Stimulated activated CD4-positive, alpha-beta T cell treated with anti-CD3 and anti-CD28 coated beads, Interleukin-1b, Interleukin-23, amount 100 ng/mL, for 24 hours (primary cell): Measurements from ENCODE around the gene ROCK2.
"Not testable (repeated sequence)": the region's sequence is repeated elsewhere in the genome, so short reads cannot be mapped to it uniquely, and the experiment has no call there.

Experiments used
- DNase-seq, 4 experiments: peaks; one replicate each; pipeline ENCODE4 v3.0.0-alpha.2; 2020; ENCODE audit warnings: low read depth in 4 of 4, low spot score in 1 of 4

Gene ROCK2

DNA sequence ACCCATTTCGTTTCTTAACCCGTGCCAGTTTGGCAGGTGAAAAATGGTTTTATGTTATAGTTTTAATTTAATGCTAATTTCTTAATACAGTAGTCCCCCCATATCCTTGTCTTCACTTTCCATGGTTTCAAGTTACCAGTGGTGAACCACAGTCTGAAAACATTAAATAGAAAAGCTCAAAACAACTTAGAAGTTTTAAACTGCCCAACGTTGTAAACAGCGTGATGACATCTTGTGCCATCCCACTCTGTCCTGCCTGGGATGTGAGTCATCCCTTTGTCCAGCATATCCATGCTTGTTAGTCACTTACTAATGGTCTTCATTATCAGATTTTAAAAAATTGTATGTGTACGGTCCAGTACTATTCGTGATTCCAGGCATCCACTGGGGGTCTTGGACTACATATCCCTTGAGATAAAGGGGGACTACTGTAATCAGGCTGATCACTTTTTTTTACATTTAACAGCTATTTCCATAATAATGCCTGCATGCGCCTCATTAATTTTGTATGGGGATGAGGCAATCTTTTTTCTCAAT, 157.3 kb downstream of the ROCK2 start:
- DNase-seq, result no peak

DNA sequence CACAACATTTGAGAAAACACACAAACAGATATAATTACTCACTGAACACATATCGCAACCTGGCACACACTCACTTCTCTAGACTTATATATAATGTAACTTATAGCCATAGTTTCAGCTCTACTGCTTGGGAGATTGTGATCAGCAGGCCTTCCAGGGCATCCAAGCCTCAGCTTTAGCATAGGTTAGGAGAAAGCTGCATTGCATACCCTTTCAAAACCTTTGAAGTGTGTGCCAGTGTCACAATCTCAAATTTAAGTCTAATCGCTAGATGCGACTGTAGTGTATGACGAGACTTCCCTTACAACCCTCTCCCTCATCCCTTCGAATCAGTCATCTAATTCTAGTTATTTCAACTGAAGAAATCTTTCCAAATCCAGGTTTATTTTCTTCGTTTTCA, 158.3 kb downstream of the ROCK2 start:
- no peak for DNase-seq

DNA sequence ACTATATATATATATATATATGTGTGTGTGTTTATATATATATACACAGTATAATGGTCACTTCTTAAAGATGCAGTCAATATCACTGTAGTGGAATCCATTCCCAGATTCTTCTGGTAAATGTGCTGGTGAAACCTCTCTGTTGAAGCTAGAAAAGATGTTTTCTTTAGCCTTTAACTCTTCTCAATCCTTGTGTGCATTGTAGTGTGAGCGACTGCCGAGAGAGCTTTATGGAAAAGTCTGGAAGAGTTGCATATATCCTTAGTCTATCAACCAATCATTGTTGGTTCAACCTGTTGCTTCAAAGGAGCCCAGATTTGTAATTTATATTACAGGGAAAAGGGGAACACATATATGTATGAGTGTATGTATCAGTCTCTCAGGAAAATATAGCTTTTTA, 161.5 kb downstream of the ROCK2 start:
- no peak for DNase-seq

DNA sequence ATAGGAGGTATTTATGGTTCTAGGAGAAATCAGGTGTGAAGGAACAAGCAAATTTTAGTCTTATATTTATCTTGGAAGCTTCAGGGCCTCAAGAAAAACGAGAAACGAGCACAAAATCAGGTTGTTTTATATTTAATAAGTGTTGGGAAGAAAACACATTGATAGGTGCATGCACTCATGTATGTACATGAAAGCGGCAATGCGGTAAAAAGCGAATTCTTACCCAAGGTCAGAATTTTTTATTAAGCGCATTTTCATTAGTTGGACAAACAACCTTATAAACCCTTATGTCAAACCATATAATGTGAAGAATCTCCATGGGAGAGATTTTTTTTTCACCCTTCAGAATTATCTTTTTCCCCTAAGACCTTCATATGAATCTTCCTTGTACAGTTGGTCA, 163.8 kb downstream of the ROCK2 start:
- no peak for DNase-seq

DNA sequence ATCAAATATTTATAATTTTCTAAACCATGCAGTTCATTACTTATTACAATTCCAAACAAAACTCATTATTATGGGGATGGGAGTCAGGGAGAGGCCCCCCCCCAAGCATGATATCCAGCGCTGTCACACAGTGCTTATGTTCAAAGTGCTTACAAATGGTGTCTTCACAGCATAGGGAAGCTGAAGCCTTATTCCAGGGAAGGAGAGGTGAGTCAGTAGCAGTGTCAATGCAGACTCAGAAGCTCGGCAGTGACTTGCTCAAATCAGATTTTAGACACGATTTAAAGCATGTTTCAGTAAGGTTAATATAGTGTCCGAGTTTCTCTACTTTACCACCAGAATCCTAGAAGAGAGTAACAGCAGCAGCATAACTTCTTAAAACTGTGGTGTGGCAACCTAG, 164.5 kb downstream of the ROCK2 start:
- DNase-seq, result no peak

DNA sequence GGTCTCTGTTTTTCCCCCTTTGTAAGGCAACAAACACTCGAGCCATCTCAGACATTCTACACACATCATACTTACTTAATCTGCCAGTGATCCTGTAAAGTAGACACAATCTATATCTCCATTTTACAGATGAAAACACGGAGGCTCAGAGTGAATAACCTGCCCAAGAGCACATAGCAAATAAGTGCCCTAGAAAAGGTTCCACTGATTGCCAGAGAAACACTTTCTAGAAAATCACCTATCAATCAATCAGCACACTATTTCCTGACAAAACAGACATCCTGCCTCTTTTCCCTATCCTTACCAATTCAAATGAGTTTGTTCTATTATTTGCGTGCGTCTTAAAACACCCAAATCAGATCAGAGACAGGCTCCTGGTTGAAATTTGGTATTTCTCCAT, 165.2 kb downstream of the ROCK2 start:
- DNase-seq, result no peak

DNA sequence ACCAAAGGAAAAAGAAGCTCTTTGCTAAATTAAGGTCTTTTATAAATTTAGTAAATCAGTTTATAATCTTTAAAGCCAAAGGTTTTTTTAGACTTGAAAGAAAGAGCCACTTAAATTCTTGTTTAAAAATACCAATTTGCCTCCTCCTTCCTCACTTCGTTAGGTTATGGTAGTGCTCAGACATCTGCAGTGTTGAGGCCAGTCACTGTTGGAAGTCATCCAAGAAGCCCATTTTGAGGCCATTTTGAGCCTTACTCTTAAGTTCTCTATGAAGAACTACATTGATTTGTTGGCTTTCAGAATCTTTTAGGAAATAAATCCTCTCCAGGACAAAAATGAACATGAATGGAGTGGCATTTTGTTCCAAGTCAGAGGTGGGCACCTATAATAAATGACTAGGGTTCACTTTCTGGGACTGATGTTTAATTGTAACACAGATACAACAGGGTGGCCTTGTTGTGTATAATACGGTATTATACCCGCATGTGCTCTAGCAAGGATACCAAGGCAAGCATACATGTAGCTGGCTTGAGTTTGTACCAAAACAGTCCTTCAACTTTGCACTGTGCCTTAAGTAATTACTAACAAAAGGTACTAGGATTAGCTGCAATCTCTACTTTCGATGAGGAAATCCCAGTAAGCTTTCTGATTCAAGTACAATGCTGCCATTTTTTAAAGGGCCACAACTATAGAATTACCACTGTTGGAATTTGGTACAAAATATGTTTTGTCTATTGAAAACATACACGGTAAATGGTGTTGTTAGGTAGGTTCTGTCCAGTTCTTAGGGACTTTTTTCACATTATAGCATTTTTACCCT, 166.4 kb downstream of the ROCK2 start:
- DNase-seq, result no peak

DNA sequence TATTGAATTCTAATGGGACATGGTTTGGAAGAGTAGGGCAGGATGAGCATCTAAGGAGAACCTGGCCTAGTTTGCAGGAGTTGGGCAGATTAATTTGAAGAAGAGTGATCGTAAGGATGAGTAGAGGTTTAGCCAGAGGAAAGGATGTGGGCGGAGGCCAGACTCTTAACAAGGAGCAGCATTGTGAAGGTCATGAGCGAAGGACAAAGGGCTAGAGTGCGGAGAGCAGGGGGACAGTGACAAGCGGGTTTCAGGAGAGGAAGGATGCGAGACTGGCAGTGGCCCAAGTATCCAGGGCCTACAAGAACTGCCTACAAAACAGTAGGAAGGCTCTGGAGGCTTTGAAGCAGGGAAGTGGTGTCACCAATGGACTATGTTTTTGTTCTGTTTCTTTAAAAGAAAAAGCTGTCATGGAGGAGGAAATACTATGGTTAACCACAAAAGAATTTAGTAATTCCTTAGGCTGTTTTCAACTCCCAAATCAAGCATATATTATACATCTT, 169.1 kb downstream of the ROCK2 start:
- no peak for DNase-seq

DNA sequence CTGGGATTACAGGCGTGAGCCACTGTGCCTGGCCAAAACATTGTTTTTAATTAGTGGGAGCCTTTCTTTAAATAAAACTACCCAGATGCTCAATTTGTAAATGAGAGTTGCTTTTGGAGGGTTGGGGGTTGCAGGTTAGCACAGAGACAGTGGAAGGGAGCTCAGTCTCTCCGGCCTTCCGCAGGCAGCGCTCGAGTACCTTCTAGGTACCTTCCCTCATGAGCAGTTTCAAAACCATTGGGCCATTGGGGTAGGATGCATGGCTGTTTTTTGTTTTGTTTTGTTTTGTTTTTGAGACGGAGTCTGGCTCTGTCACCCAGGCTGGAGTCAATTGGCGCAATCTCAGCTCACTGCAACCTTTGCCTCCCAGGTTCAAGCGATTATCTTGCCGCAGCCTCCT, 170.2 kb downstream of the ROCK2 start:
- no peak for DNase-seq

DNA sequence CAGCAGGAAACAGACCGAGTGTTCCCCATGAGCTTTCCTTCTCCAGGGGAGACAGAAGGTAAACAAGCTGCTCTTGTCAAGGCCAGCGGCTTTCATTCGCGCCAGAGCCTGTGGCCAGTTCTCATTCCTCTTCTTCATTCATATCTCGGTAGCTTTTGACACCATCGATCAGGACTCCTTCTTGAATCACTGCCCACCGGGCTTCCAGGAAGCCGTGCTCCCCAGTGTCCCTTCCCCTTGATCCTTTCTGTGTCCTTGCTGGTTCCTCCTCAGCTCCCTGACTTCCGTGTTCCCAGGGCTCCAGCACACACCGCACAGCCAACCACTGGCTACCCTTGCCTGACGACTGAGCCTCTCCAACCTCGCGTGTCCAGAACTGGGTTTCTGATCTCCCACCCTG, 175.1 kb downstream of the ROCK2 start:
- DNase-seq, result no peak

DNA sequence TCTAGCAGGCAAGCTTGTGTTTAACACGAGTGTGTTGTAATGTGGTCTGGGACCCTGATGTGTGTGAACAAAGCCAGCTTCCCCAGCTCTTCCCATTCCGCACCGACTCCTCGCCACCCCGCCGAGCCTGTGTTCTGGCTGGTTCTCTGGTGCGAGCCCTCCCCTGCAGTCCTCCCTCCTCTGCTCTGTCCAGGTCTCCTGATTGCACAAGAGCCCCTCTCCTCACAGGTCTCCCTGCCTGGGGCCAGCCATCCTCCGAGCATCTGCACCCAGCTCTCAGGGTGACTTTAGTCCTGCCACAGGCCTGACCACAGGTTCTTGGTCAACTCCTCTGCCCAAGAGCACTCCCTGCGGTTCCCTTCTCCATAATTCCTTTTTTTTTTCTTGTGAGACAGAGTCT, 175.9 kb downstream of the ROCK2 start:
- DNase-seq, result no peak

DNA sequence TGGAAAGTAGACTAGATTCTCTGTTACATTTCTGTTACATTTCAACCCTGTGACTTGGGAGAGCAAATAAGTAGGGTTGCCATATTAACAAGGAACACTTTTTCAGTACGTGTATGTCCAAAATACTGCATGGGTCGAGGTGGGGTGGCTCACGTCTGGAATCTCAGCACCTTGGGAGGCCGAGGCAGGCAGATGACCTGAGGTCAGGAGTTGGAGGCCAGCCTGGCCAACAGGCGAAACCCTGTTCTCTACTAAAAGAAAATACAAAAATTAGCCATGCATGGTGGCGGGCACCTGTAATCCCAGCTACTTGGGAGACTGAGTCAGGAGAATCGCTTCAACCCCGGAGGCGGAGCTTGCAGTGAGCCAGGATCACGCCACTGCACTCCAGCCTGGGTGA, 178.0 kb downstream of the ROCK2 start:
- DNase-seq, result no peak

DNA sequence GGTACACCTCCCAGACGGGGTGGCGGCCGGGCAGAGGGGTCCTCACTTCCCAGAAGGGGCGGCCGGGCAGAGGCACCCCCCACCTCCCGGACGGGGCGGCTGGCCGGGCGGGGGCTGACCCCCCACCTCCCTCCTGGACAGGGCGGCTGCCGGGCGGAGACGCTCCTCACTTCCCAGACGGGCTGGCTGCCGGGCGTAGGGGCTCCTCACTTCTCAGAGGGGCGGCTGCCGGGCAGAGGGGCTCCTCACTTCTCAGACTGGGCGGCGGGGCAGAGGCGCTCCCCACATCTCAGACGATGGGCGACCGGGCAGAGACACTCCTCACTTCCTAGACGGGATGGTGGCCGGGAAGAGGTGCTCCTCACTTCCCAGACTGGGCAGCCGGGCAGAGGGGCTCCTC, 179.4 kb downstream of the ROCK2 start:
- DNase-seq, result not testable (repeated sequence)

DNA sequence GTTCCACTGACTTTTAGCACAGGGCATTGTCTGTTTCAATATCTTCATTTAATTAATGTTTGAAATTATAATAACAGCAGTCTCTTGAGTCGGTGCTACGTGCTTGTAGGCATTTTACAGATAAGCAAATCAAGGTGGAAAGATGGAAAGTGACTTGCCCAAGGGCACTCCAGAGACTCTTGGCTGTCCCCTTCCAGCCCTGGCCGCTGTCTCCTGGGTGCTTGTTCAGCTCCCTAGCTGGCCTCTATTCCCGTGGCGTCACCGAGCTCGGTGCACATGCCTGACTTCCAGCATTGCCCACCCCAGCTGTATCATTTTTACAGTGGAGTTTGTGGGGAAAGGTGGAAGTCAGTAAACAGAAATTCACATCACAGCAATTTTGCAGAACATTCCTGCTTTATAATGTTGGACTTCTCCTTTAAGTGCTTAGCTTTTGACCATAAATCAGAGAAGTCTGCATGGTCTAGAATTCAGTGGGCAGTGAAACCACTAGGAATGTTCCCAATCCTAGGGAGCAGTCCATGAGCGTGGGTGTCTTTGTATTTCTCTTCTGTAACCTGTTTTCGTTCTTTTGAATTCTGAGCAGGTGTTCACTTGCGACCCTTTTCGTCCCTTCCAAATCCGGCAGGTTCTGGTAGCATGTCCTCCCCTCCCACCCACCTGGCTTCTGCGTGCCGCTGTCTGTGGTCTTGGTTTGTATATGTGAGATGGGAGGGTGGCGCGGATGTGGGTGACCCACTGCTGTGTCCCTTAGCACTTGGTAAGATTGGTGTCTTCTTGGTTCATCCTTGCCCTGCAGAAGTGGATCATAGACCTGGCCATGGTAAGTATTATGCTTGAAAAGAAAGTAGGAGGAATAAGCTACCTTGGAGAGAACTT, 180.8 kb downstream of the ROCK2 start:
- DNase-seq, result no peak

DNA sequence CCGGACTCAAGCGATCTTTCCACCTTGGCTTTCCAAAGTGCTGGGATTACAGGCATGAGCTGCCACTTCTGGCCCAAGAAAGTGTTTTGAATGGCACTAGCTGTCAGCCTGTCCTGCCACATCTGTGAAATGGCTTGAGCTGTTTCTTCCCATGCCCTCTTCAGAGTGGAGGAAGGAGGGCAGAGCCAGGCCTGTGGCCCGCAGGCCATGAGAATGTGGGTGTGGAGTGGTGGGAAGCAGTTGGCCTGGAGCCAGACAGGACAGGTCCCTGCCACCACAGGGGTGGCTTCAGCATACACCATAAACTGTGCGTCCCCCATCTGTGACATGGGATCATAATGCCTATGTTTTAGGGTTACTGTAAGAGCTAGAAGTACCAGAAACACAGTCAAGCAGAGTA, 182.7 kb downstream of the ROCK2 start:
- no peak for DNase-seq

DNA sequence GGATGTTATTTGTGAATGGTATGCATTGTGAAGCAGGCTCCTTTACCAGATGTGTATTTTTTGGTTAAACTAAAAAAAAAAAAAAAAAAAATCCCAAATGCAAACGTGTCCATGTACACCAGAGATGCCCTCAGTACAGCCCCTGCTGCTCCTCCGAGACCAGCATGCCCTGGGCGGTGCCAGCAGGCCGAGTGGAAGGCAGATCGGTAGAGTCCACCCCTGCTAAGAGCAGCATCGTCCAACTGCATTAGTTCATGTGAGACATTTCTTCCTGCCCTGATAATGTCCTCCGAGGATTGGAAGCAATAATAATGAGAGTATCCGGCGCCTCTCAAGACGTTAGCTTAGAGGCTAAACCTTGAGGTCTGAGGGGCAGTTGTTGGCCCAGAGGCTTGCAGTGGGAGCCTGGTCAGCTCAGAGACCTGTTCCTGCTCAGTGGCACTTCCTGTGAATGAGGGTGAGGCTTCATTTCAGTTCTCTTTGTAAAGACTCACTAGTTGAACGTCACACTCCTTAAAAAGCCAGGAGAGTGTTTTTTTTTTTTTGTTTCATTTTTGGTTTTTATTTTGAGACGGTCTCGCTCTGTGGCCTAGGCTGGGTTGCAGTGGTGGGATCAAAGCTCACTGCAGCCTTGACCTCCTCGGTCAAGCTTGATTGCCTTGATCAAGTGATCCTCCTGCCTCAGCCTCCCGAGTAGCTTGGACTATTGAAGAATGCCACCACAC, 183.5 kb downstream of the ROCK2 start:
- no peak for DNase-seq

DNA sequence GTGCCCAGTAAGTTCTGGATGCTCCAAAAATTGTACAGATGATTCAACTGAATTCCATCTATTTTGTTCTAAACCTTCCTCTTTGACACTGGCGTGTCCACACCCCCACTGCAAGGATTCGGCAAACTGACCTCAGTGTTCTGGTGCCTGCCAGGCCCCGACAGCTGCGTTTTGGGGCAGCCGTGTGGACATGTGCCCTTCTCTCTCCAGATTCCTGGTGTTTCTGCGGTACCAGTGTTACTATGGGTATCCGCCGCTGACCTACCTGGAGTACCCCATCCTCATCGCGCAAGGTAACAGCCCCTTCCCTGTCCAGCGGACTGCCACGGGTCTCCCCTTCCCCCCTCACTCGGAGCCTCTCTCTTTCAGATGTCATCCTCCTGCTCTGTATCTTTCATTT, 184.2 kb downstream of the ROCK2 start:
- no peak for DNase-seq

DNA sequence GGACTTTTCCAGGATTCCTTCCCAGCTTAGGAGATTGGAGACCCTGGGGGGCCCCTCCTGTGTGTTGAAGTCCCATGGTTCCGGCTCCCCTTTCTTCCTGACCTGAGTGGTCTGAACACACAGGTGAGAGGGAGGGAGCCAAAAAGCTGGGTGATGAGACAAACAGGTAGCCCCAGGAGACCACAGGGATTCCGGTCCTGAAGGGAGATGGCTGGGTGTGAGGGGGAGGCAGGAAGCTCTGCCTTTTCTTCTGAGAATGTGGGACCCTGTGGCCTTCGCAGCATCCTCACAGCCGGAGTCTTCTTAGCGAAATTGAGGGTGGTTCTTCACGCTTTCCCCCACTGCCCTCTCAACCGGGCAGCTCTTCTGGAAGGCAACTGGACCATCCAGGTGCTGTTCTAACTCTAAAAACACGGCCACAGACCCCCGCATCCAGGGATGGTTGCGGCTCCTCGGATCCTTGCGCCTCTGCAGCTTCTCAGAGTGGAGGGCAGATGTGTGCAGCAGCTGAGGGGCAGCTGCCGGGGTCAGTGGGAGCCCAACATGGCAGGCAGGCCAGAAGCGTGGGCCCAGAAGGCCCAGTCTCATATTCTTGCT, 184.8 kb downstream of the ROCK2 start:
- DNase-seq, result no peak

DNA sequence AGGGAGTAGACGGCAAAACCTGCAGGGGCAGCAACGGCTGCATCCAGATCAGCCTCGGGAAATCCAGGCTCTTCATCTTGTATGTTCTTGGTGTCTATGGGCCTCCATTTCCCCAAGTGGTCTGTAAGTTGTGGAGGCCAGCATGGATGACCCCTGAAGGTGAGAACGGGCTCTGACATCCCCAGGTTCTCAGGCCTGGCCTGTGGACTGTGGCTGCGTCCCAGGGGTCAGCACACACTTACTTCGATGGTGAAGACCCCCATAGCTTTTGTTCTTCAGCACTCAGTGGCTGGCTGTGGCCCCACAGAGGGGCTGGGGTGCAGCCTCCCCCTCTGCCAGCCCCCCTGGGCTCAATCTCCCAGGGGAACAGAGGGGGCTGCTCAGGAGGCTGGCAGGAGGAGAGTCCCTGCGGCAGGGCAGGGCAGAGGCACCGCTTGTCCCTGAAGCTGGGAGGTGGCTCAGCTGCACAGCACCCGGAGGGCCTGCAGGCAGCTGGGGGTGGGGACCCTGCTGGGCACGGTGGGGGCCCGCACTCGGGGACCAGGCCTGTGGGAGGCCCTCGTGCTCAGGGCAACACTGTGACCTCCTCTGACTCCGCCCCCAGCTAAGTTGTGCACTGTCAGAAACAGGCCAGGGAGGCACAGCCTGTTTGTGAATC, 185.4 kb downstream of the ROCK2 start:
- no peak for DNase-seq

DNA sequence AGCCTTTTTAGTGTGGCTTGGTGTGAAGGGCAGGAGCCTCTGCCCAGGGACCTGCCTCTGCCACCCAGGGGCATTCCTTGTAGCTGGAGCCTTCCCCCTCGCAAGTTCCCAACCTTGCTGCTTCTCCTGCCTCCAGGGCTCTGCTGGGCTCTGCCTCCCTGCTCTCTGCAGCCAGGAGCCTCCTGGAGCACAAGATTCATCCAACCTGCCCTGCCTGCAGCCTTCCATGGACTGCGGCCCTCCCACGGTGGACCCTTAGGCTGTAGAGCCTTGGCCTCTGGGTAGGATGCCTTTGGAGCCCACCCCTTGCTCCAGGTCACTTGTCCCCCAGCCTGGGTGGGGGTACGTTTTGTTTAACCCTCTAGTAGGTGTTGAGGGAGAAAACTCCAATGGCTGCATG, 186.7 kb downstream of the ROCK2 start:
- no peak for DNase-seq
